ENCODE measurements around the gene CAPZA1. TPM values are rescaled to one million over a fixed set of nuclear protein-coding genes. Genes with fewer than 3 reads are reported as not detected.
A peak's percentile ranks its signal among the peaks of the same experiment; 100 is the strongest.

CAPZA1 gene
- total RNA-seq, 1 donor from 2014 or later, result 171 TPM

GRCh38 chr1:112702067-112702395 is 82.4 kb downstream of the CAPZA1 start:
- FAIRE-seq, result no peak

GRCh38 chr1:112702420-112703261 is 83.0 kb downstream of the CAPZA1 start:
- Histone ChIP-seq H3K9me3 (ENCODE audit: insufficient read depth, low read depth, low read length) (no peaks in the 10 kb centered on the region), H3K79me2 (ENCODE audit: insufficient read depth, low read length) (peaks cover 50% of the 10 kb centered on the region), H3K4me2 (ENCODE audit: low read length) (peak overlapping the region; percentile 78), H3K9ac (ENCODE audit: low read length) (peak overlapping the region; percentile 69), H3K4me1 (ENCODE audit: insufficient read depth, low read length) (peaks cover 62% of the 10 kb centered on the region), H4K20me1 (ENCODE audit: insufficient read depth, low read length) (peaks cover 40% of the 10 kb centered on the region), H3K4me3 (ENCODE audit: insufficient read depth, low read depth, low read length) (no peak overlapping the region), H3K27ac (ENCODE audit: low read depth, low read length) (peak overlapping the region; percentile 3), H2AFZ (ENCODE audit: low read depth, low read length) (no peak overlapping the region), H3K27me3 (ENCODE audit: insufficient read depth, low read length) (no peaks in the 10 kb centered on the region), H3K36me3 (ENCODE audit: insufficient read depth, low read length) (peaks cover 17% of the 10 kb centered on the region)
- no peak for DNase-seq (ENCODE audit: low read depth)
- TF ChIP-seq EZH2 (IDR thresholded peaks at IDR 0.05; ENCODE audit: insufficient read depth, low read length) (no peak), CTCF (IDR thresholded peaks at IDR 0.05; ENCODE audit: insufficient read depth, low read depth, low read length) (no peak)
- H3K4me1 Mint-ChIP-seq (ENCODE audit: low read depth, unreplicated experiment), result peaks cover 55% of the 10 kb centered on the region
- FAIRE-seq, result no peak
- no peaks in the 10 kb centered on the region for H3K27me3 Mint-ChIP-seq (ENCODE audit: low read depth, unreplicated experiment)
- H3K27ac Mint-ChIP-seq (ENCODE audit: unreplicated experiment), result peak overlapping the region; percentile 96
- no peaks in the 10 kb centered on the region for H3K9me3 Mint-ChIP-seq (ENCODE audit: unreplicated experiment)
- H3K4me3 Mint-ChIP-seq (ENCODE audit: unreplicated experiment), result peak overlapping the region; percentile 77
- H3K36me3 Mint-ChIP-seq (ENCODE audit: low read depth, unreplicated experiment), result peaks cover 20% of the 10 kb centered on the region

More at GRCh38 chr1:112702067-112702395, 82.4 kb downstream of the CAPZA1 start:
- H3K27ac Mint-ChIP-seq (ENCODE audit: unreplicated experiment), result peak overlapping the region; percentile 96
- H3K4me1 Mint-ChIP-seq (ENCODE audit: low read depth, unreplicated experiment), result peaks cover 55% of the 10 kb centered on the region
- peaks cover 20% of the 10 kb centered on the region for H3K36me3 Mint-ChIP-seq (ENCODE audit: low read depth, unreplicated experiment)
- Histone ChIP-seq H3K27ac (ENCODE audit: low read depth, low read length) (peak overlapping the region; percentile 3), H2AFZ (ENCODE audit: low read depth, low read length) (no peak overlapping the region), H3K79me2 (ENCODE audit: insufficient read depth, low read length) (peaks cover 50% of the 10 kb centered on the region), H4K20me1 (ENCODE audit: insufficient read depth, low read length) (peaks cover 40% of the 10 kb centered on the region), H3K27me3 (ENCODE audit: insufficient read depth, low read length) (no peaks in the 10 kb centered on the region), H3K4me2 (ENCODE audit: low read length) (peak overlapping the region; percentile 78), H3K36me3 (ENCODE audit: insufficient read depth, low read length) (peaks cover 17% of the 10 kb centered on the region), H3K4me1 (ENCODE audit: insufficient read depth, low read length) (peaks cover 59% of the 10 kb centered on the region), H3K9me3 (ENCODE audit: insufficient read depth, low read depth, low read length) (no peaks in the 10 kb centered on the region), H3K9ac (ENCODE audit: low read length) (peak overlapping the region; percentile 69), H3K4me3 (ENCODE audit: insufficient read depth, low read depth, low read length) (no peak overlapping the region)
- TF ChIP-seq CTCF (IDR thresholded peaks at IDR 0.05; ENCODE audit: insufficient read depth, low read depth, low read length) (no peak), EZH2 (IDR thresholded peaks at IDR 0.05; ENCODE audit: insufficient read depth, low read length) (no peak)
- peak overlapping the region; percentile 71 for H3K4me3 Mint-ChIP-seq (ENCODE audit: unreplicated experiment)
- DNase-seq (ENCODE audit: low read depth), result no peak
- no peaks in the 10 kb centered on the region for H3K9me3 Mint-ChIP-seq (ENCODE audit: unreplicated experiment)
- no peaks in the 10 kb centered on the region for H3K27me3 Mint-ChIP-seq (ENCODE audit: low read depth, unreplicated experiment)

- Histone ChIP-seq H3K27ac (ENCODE audit: low read depth, low read length) (no peak overlapping the region), H3K4me1 (ENCODE audit: insufficient read depth, low read length) (peaks cover 67% of the 10 kb centered on the region), H3K79me2 (ENCODE audit: insufficient read depth, low read length) (peaks cover 50% of the 10 kb centered on the region), H4K20me1 (ENCODE audit: insufficient read depth, low read length) (peaks cover 40% of the 10 kb centered on the region), H2AFZ (ENCODE audit: low read depth, low read length) (no peak overlapping the region), H3K36me3 (ENCODE audit: insufficient read depth, low read length) (peaks cover 17% of the 10 kb centered on the region), H3K27me3 (ENCODE audit: insufficient read depth, low read length) (no peaks in the 10 kb centered on the region), H3K9me3 (ENCODE audit: insufficient read depth, low read depth, low read length) (no peaks in the 10 kb centered on the region), H3K4me2 (ENCODE audit: low read length) (peak overlapping the region; percentile 91), H3K9ac (ENCODE audit: low read length) (peak overlapping the region; percentile 89), H3K4me3 (ENCODE audit: insufficient read depth, low read depth, low read length) (no peak overlapping the region)
- Mint-ChIP-seq H3K36me3 (ENCODE audit: low read depth, unreplicated experiment) (peaks cover 18% of the 10 kb centered on the region), H3K4me3 (ENCODE audit: unreplicated experiment) (peak overlapping the region; percentile 92), H3K27me3 (ENCODE audit: low read depth, unreplicated experiment) (no peaks in the 10 kb centered on the region), H3K4me1 (ENCODE audit: low read depth, unreplicated experiment) (peaks cover 54% of the 10 kb centered on the region), H3K9me3 (ENCODE audit: unreplicated experiment) (no peaks in the 10 kb centered on the region), H3K27ac (ENCODE audit: unreplicated experiment) (peak overlapping the region; percentile 96)
- TF ChIP-seq EZH2 (IDR thresholded peaks at IDR 0.05; ENCODE audit: insufficient read depth, low read length) (no peak), CTCF (IDR thresholded peaks at IDR 0.05; ENCODE audit: insufficient read depth, low read depth, low read length) (no peak)
- FAIRE-seq, result no peak
- DNase-seq (ENCODE audit: low read depth), result no peak
Observed at GRCh38 chr1:112703706-112704105, 84.1 kb downstream of the CAPZA1 start.
